Thoracic aorta (tissue), 2 donors: ENCODE measurements around the gene PLA2G4B. TPM values are rescaled to one million over a fixed set of nuclear protein-coding genes. Genes with fewer than 3 reads are reported as not detected.
"Not testable (repeated sequence)": the region's sequence is repeated elsewhere in the genome, so short reads cannot be mapped to it uniquely, and the experiment has no call there.

Experiments used
- ATAC-seq: fragments of 150-250 bp; one replicate; pipeline ENCODE4 v1.8.0; 2017; ENCODE audit warnings: low read depth; ENCODE audit not compliant: insufficient number of reproducible peaks, low FRiP score
- DNase-seq: peaks from one replicate; pipeline ENCODE4 v3.0.0-alpha.2; 2020; ENCODE audit warnings: low spot score
- H3K27ac ChIP-seq, 2 donors: fragments of 200-600 bp; sonication (generic); 1 replicate in 1 of 2; 2 replicates in 1 of 2; pipeline ENCODE4 v1.5.1; 2016; ENCODE audit warnings: mild to moderate bottlenecking in 2 of 2, moderate library complexity in 2 of 2
- H3K27me3 ChIP-seq: fragments of 200-600 bp; sonication (generic); replicated peaks from 2 replicates; pipeline ENCODE4 v1.6.0; 2016; ENCODE audit warnings: mild to moderate bottlenecking; ENCODE audit not compliant: insufficient read depth
- H3K36me3 ChIP-seq: fragments of 200-600 bp; sonication (generic); one replicate; pipeline ENCODE4 v1.5.1; 2016
- H3K4me1 ChIP-seq, 2 donors: fragments of 200-600 bp; sonication (generic); 1 replicate in 1 of 2; 2 replicates in 1 of 2; pipeline versions ENCODE4 v1.5.1 to v1.6.0; 2016; ENCODE audit warnings: low read depth in 2 of 2, mild to moderate bottlenecking in 1 of 2; ENCODE audit not compliant: control insufficient read depth in 1 of 2
- H3K4me3 ChIP-seq: fragments of 200-600 bp; sonication (generic); 2 replicates; pipeline ENCODE4 v1.5.1; 2016; ENCODE audit warnings: mild to moderate bottlenecking
- H3K9me3 ChIP-seq: fragments of 200-600 bp; sonication (generic); 2 replicates; pipeline ENCODE4 v1.5.1; 2016
- total RNA-seq, 2 donors: library from RNA; depleted of rRNA; stranded (reverse); fragments of >200 nt; gene quantifications; one replicate each; pipeline versions ENCODE4 v1.1.0 to v1.2.3, GENCODE V29; 2016
- TF ChIP-seq, protein P1 (sequence below): fragments of 200-600 bp; sonication (generic); IDR thresholded peaks from one replicate; pipeline ENCODE4 v1.5.1; 2019; ENCODE audit warnings: antibody characterized with exemption

PLA2G4B gene
- total RNA-seq, 2 donors from 2014 or later = 1.9 to 4.0 TPM

DNA sequence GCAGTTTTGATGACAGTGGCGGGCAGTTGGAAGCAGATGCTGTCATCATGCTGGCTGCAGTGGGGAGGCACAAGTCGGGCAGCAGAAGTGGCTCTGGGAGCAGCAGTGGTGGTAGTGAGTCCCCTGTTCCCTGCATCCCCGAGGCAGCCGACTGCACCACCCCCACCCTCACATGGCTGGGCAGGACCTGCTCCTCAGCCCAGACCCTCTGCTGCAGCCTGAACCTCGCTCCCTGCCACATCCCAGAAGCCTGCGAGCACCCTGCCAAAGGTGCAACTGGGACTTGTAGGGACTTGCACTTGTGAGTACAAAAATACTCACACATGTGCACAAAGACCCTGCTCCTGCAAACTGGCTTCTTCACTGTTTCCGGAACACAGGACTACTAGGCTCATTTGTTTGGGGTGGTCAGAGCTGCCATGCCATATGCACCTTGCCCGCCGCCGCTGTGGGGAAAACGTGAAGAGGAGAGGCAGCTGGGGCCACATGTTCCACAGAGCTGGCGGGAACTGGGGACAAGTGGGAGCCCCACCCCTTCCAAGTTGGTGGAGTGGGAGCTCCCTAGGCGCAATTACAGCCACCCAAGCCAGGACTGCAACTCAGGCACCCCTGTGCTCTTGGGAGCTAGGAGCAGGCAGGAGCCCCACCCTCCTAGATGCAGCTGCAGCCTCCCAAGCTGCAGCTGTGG is 8.5 kb upstream of the PLA2G4B start:
- ATAC-seq = no peak
- TF ChIP-seq, protein P1, sequence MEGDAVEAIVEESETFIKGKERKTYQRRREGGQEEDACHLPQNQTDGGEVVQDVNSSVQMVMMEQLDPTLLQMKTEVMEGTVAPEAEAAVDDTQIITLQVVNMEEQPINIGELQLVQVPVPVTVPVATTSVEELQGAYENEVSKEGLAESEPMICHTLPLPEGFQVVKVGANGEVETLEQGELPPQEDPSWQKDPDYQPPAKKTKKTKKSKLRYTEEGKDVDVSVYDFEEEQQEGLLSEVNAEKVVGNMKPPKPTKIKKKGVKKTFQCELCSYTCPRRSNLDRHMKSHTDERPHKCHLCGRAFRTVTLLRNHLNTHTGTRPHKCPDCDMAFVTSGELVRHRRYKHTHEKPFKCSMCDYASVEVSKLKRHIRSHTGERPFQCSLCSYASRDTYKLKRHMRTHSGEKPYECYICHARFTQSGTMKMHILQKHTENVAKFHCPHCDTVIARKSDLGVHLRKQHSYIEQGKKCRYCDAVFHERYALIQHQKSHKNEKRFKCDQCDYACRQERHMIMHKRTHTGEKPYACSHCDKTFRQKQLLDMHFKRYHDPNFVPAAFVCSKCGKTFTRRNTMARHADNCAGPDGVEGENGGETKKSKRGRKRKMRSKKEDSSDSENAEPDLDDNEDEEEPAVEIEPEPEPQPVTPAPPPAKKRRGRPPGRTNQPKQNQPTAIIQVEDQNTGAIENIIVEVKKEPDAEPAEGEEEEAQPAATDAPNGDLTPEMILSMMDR = no peak
- H3K36me3 ChIP-seq = peaks cover 3% of the 10 kb centered on the region

DNA sequence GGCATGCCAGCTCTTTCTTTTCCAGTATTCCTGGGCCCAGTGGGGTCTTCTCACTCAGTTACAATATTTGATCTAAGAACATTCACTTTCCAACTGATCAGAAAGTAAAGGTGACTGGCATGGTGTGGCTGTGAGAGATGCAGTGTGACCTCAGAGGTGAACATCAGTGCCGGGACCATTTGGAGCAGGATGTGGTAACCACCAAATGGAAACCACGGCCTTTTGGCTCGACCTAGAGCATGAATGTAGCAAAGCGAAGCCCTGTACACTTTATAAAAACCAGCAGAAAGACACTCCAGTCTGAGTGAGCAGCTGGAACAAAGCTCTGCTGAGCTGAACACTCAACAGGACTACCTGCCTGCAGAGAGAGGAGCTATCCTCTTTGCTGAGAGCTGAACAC is 7.4 kb upstream of the PLA2G4B start:
- ATAC-seq = not testable (repeated sequence)

More for the DNA sequence above, 8.5 kb upstream of the PLA2G4B start:
- H3K4me3 ChIP-seq = no peak overlapping the region
- DNase-seq = no peak
- H3K9me3 ChIP-seq = no peaks in the 10 kb centered on the region
- H3K4me1 ChIP-seq = peaks cover 4 to 25% of the 10 kb centered on the region in 2 donors
- no peak overlapping the region for H3K27ac ChIP-seq
- no peaks in the 10 kb centered on the region for H3K27me3 ChIP-seq

DNA sequence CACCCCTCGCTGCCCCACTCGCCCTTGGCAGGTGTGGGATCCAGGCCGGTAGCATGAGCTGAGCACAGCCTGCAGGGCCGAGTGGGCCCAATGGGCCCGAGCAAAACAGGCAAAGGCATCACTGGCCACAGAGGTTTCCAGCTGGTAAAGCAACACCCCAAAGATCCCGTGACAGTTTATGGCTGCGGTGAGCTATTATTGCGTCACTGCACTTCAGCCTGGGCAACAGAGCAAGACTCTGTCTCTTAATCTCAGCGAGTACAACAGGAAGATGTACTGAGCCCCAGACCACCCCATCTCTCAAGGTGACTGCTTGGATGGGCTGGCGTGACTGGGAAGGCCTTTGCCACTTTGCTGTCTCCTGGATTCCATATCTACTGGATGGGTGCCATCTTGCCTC is 6.4 kb upstream of the PLA2G4B start:
- peaks cover 7% of the 10 kb centered on the region for H3K36me3 ChIP-seq
- peaks cover 4 to 24% of the 10 kb centered on the region in 2 donors for H3K4me1 ChIP-seq
- no peak for ATAC-seq
- TF ChIP-seq, protein P1 = no peak
- H3K27ac ChIP-seq = no peak overlapping the region
- no peak for DNase-seq
- no peaks in the 10 kb centered on the region for H3K9me3 ChIP-seq
- no peaks in the 10 kb centered on the region for H3K27me3 ChIP-seq
- H3K4me3 ChIP-seq = no peak overlapping the region

More for the DNA sequence above, 7.4 kb upstream of the PLA2G4B start:
- not testable (repeated sequence) for H3K9me3 ChIP-seq, H3K27me3 ChIP-seq, H3K27ac ChIP-seq, H3K4me3 ChIP-seq, DNase-seq, H3K36me3 ChIP-seq
- peaks cover 4 to 25% of the 10 kb centered on the region in 2 donors for H3K4me1 ChIP-seq

DNA sequence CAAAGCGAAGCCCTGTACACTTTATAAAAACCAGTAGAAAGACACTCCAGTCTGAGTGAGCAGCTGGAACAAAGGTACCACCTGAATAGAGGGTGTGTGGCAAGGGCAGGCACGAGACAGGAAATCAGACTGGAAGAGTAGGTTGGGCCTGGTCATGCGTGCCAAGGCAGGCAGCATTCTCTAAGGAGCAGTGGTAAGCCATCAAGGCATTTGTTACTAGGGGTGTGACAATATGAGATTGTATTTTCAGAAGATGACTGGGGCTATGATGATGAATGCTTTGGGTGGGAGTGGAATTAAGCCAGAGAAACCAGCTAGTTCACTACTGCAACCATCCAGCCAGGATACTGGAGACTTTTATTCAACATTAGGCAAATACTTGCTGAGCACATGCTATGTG is 5.8 kb upstream of the PLA2G4B start:
- TF ChIP-seq, protein P1 = no peak
- no peaks in the 10 kb centered on the region for H3K27me3 ChIP-seq
- H3K4me3 ChIP-seq = no peak overlapping the region
- no peak for ATAC-seq
- no peak for DNase-seq
- H3K27ac ChIP-seq = no peak overlapping the region
- peaks cover 4 to 20% of the 10 kb centered on the region in 2 donors for H3K4me1 ChIP-seq
- H3K36me3 ChIP-seq = peaks cover 7% of the 10 kb centered on the region
- no peaks in the 10 kb centered on the region for H3K9me3 ChIP-seq

DNA sequence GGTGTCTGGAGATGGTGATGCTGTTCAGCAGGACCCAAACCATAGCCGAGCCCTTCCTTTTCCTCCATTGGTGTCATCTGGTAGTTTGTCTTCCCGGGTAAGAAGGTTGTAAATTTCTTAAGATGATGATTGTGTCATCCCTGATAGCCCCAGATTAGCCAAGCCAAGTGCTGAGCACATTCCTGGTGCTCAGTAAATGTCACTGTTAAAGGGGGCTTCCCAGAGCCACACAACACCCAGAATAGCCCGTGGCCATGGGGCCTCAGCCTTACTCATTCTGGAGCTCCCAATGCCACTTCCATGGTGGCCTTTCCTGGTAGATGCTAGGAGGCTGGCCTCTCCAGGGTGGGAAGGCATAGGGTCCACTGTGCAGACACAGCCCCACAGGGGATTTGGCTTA is 4.6 kb upstream of the PLA2G4B start:
- Histone ChIP-seq H3K9me3 (no peaks in the 10 kb centered on the region), H3K4me3 (no peak overlapping the region), H3K27me3 (no peaks in the 10 kb centered on the region), H3K27ac (no peak overlapping the region), H3K4me1 (peaks cover 0 to 13% of the 10 kb centered on the region in 2 donors), H3K36me3 (peaks cover 7% of the 10 kb centered on the region)
- TF ChIP-seq, protein P1 = no peak
- no peak for ATAC-seq
- DNase-seq = no peak

DNA sequence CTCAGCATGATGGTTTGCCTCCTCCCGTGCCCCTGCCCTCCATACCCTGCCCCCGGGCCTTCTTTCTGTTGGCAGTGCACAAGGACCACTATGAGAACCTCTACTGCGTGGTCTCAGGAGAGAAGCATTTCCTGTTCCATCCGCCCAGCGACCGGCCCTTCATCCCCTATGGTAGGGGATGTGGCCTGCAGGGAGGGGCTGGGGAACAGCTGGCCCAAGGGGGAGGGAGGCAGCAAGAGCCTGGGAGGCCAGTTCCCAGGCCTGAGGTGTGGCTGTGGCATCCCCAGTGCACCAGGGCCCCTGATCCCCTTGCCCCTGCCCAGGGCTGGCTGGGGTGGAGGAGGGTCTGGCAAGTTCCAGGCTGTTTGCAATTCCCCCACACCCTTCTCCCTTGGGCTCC is 2.6 kb upstream of the PLA2G4B start:
- H3K9me3 ChIP-seq = no peaks in the 10 kb centered on the region
- no peak for DNase-seq
- H3K27ac ChIP-seq = no peak overlapping the region
- ATAC-seq = no peak
- no peaks in the 10 kb centered on the region for H3K27me3 ChIP-seq
- H3K4me1 ChIP-seq = no peaks in the 10 kb centered on the region
- no peak overlapping the region for H3K4me3 ChIP-seq
- TF ChIP-seq, protein P1 = no peak
- H3K36me3 ChIP-seq = peaks cover 12% of the 10 kb centered on the region
